Activated CD8-positive, alpha-beta memory T cell treated with anti-CD3 and anti-CD28 coated beads, Interleukin-2, amount 10 ng/mL, durations not matched to agents 7 days and 5 days (primary cell): ENCODE results near the gene RBM6. TPM values are rescaled to one million over a fixed set of nuclear protein-coding genes. Genes with fewer than 3 reads are reported as not detected.

Source experiments
- ATAC-seq: fragments of 150-1000 bp; cut with Tn5 transposase; one replicate; pipeline ENCODE4 v1.10.0; 2021; ENCODE audit warnings: moderate library complexity
- CTCF ChIA-PET: fragments of 350-600 bp; sonication (Branson Sonifier 250); formaldehyde crosslinking; loops from one replicate; lab custom pipeline; 2021; ENCODE audit warnings: antibody characterized with exemption; lab: Charles Lee
- DNase-seq: peaks from one replicate; pipeline ENCODE4 v3.0.0-alpha.2; 2020
- H3K27ac Mint-ChIP-seq: one replicate; pipeline ENCODE4 v1.8.0; 2021; ENCODE audit warnings: mild to moderate bottlenecking, mixed read lengths
- H3K27me3 Mint-ChIP-seq: one replicate; pipeline ENCODE4 v1.8.0; 2021; ENCODE audit warnings: mixed read lengths
- H3K36me3 Mint-ChIP-seq: one replicate; pipeline ENCODE4 v1.8.0; 2021; ENCODE audit warnings: mild to moderate bottlenecking, mixed read lengths
- H3K4me1 Mint-ChIP-seq: one replicate; pipeline ENCODE4 v1.8.0; 2021; ENCODE audit warnings: mixed read lengths
- H3K4me3 Mint-ChIP-seq: one replicate; pipeline ENCODE4 v1.8.0; 2021; ENCODE audit warnings: mild to moderate bottlenecking, moderate library complexity, mixed read lengths
- H3K9me3 Mint-ChIP-seq: one replicate; pipeline ENCODE4 v1.8.0; 2022; ENCODE audit warnings: low read depth, mixed read lengths
- total RNA-seq, 2 experiments: library from RNA; stranded (reverse); gene quantifications; one replicate each; pipeline ENCODE4 v1.2.3, GENCODE V29; 2021

The RBM6 gene
- total RNA-seq, 2 experiments from 2014 or later, result 108 to 142 TPM

DNA sequence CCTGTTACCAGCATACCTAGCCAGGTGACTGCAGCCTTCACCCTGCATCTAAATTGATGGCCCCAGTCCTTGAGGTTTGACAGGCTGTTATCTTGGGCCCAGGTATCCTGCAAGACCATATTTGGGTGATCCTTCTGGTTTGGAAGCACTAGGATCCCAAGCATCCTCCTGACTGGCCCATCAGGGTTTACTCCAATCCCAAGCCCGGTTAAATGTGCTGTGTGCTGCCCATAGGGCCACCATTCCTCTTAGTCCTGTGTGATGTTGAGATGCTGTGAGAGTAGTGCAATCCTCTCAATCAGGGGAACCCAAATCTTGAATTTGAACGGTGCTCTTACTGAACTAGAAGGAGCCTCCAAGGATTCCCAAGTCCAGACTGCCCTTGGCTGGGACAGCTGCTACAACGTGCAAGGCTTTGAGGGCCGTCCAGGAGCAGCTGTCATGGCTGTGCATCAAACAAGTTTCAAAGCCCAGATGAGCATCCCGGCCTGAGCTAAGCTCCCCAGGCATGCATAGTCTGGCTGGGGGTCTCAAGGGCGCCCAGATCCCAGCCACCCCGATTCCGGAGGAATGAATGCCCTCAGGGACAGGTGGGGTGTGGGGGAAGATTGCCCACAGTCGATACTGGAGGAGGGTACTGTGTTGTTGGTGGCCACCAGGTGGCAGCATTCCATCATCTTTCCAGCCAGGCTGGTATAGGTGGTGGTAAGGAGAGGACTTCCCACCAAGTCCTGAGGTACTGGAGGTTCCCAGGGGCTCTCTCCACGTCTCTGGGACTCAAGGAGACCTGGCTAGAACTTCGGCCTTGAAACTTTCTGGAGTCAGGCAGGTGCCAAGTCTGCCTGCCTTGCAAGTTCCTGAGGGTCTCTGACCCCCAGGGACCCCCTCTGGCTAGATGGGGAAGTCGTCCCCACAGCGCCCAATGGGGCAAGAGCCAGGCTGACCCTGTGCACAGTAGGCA is 181.4 kb downstream of the RBM6 start:
- peaks cover 24% of the 10 kb centered on the region for H3K36me3 Mint-ChIP-seq
- H3K9me3 Mint-ChIP-seq, result no peaks in the 10 kb centered on the region
- DNase-seq (peak; percentile 78), ATAC-seq (peak; percentile 85)
- H3K4me3 Mint-ChIP-seq, result no peak overlapping the region
- CTCF ChIA-PET, result interaction anchor here (0.6 to 4.9 kb wide), 19 partner anchors 8 to 165 kb away, joined by 3 to 34 read pairs (median 4); partner anchors contain the start of gene GNAT1
- H3K4me1 Mint-ChIP-seq, result no peaks in the 10 kb centered on the region
- no peaks in the 10 kb centered on the region for H3K27me3 Mint-ChIP-seq
- no peak overlapping the region for H3K27ac Mint-ChIP-seq

DNA sequence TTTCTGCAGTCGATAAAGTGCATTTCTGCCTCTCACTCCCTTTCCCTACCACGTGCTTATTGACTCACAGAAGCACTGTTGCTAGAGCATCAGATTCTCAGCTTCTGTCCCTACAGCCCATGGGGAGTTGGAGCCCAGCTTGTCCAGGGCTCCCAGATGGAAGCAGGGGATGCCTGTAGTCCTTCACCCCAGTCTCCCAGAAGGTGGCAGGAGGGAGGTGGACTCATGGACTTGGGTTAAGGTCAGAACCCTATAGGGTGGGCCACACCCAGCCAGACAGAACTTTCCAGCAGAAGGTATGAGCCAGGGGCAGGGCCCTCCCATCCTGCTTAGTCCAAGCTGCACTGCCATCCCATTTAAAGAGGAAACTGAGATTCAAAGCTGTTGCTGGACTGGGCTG is 182.1 kb downstream of the RBM6 start:
- no peaks in the 10 kb centered on the region for H3K9me3 Mint-ChIP-seq
- DNase-seq (no peak), ATAC-seq (no peak)
- H3K27ac Mint-ChIP-seq, result no peak overlapping the region
- H3K4me3 Mint-ChIP-seq, result no peak overlapping the region
- CTCF ChIA-PET, result interaction anchor here (0.6 to 4.9 kb wide), 11 partner anchors 10 to 166 kb away, joined by 3 to 34 read pairs (median 4); no protein-coding TSS in a partner anchor
- peaks cover 17% of the 10 kb centered on the region for H3K36me3 Mint-ChIP-seq
- H3K27me3 Mint-ChIP-seq, result no peaks in the 10 kb centered on the region
- H3K4me1 Mint-ChIP-seq, result no peaks in the 10 kb centered on the region

DNA sequence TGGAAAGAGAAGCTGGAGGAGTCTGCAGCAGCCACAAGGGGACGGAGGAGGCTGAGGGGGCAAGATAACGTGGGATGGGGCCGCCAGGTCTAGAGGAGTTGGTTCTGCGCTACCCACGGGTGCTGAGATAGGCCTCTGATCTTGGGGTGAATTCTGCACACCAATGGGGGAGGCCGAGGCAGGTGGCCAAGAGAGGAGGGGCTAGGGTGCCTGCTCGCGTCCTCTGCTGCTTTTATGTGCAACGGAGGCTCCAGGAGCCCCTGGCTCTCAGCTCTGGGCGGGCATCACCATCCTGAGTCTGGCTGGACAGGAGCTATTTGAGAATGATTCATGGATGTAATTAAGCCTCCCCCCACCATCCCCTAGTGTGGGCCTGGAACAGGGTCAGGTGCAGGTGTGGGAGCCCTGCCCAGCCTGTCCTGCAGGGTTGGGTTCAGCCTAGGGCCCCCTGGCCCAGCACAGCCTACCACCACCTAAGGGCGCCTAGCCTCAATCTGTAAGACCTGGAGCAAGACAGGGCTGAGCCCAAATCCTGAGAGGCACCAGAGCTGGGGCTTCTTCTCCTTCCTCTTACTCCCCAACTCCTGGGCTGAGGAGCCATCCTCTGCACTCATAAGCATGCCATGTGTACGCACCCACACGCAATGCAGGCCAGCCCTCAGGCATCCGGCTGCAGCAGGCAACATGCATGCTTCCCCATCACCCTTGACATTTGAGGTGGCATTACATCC is 182.9 kb downstream of the RBM6 start:
- H3K4me3 Mint-ChIP-seq, result no peak overlapping the region
- peaks cover 12% of the 10 kb centered on the region for H3K36me3 Mint-ChIP-seq
- DNase-seq, result peak; percentile 37
- CTCF ChIA-PET, result interaction anchor here (1.0 to 4.9 kb wide), 9 partner anchors 11 to 124 kb away, joined by 3 to 34 read pairs (median 5); no protein-coding TSS in a partner anchor
- no peaks in the 10 kb centered on the region for H3K9me3 Mint-ChIP-seq
- H3K27ac Mint-ChIP-seq, result no peak overlapping the region
- no peaks in the 10 kb centered on the region for H3K4me1 Mint-ChIP-seq
- H3K27me3 Mint-ChIP-seq, result no peaks in the 10 kb centered on the region
- ATAC-seq, result no peak

DNA sequence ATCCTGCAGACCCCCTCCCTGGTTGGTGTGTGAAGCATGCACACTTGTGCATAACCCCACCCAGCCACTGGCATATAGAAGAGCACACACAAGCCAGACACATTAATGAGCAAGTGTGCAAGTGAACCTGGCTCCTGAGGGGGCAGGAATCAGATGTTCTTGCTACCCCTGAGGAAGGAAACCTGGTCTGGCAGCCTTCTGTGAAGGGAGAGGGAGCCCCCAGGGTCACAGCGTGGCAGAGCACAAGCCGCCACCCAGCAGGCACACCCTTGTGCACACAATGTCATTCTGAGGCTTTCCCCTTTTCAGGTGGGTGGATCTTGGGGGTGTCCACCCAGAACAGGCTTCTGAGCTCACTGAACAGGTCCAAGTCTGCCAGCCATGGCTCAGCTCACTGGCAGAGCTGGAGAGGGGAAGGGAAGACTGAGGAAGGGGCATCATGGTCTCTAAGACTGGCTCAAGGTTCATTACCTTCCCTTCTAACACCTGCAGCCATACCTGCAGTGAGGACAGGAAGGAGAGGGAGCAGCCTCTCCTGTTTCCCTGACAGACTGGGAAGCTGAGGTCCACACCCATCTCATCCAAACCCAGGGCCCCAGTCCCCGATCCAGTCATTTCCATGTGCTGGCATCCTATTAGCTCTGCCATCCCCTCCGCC is 183.6 kb downstream of the RBM6 start:
- ATAC-seq, result no peak
- peaks cover 5% of the 10 kb centered on the region for H3K36me3 Mint-ChIP-seq
- H3K27ac Mint-ChIP-seq, result no peak overlapping the region
- no peaks in the 10 kb centered on the region for H3K4me1 Mint-ChIP-seq
- no peaks in the 10 kb centered on the region for H3K9me3 Mint-ChIP-seq
- H3K4me3 Mint-ChIP-seq, result no peak overlapping the region
- H3K27me3 Mint-ChIP-seq, result no peaks in the 10 kb centered on the region
- CTCF ChIA-PET, result interaction anchor here (1.1 to 4.9 kb wide), 4 partner anchors 11 to 102 kb away, joined by 3 to 34 read pairs (median 18); no protein-coding TSS in a partner anchor
- no peak for DNase-seq

DNA sequence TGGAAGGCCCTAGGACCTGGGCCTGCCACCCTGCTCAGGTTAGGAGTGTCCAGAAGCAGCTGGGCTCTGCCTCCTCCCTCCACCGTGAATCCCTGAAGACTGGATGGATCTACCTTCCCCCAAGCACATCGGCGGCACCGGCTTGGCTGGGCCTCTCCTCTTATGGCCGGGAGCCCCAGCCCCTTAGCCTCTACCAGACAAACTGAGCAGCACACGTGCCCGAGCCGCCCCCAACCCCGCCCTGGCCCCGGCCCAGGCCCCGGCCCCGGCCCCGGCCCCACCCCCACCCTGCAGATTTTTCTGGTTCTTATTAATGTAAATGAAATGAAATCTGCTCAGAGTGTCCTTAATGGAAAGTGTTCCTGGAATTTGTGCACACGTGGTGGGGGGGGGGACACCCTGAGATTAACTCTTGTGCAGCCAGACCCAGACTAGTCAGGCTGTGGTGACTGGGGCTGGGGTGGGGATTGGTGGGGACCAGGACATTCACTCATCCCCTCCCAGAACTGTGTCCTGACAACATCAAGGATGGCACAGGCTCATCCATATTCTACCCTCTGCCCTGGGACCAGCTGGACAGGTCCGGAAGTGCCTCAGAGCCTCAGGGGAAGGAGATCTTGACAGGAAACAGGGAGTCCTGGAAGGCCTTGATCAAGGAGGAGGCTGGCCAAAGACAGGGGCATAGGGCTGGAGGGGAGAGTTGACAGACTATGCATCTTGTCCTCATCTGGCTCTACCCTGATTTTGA is 184.3 kb downstream of the RBM6 start:
- no peaks in the 10 kb centered on the region for H3K4me1 Mint-ChIP-seq
- no peak overlapping the region for H3K27ac Mint-ChIP-seq
- CTCF ChIA-PET, result interaction anchor here (4.9 kb wide), 1 partner anchor 101 kb away, joined by 34 read pairs; no protein-coding TSS in a partner anchor
- no peak overlapping the region for H3K4me3 Mint-ChIP-seq
- H3K27me3 Mint-ChIP-seq, result no peaks in the 10 kb centered on the region
- no peaks in the 10 kb centered on the region for H3K9me3 Mint-ChIP-seq
- ATAC-seq, result no peak
- DNase-seq, result no peak
- H3K36me3 Mint-ChIP-seq, result peaks cover 2% of the 10 kb centered on the region

DNA sequence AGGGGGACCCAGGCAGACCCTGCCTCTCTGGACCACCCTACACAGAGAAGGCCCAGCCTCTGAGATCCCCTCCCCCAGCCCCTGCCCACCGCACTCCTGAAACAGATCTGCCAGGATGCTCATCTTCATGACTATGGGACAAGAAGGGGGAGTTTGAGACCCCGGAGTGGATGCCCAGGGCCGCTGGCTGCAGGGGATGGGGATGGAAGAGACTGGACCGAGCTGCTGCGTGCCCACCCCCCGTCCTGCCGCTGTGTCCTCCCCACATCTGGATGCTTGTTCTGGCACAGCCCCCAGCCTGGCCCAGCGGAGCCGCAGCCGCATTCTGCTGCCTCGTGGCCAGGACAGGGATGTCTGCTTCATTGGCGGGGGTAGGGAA is 184.8 kb downstream of the RBM6 start:
- ATAC-seq (no peak), DNase-seq (no peak)
- no peaks in the 10 kb centered on the region for H3K27me3 Mint-ChIP-seq
- H3K4me3 Mint-ChIP-seq, result no peak overlapping the region
- no peak overlapping the region for H3K27ac Mint-ChIP-seq
- peaks cover 1% of the 10 kb centered on the region for H3K36me3 Mint-ChIP-seq
- CTCF ChIA-PET, result no interaction called here
- H3K4me1 Mint-ChIP-seq, result no peaks in the 10 kb centered on the region
- no peaks in the 10 kb centered on the region for H3K9me3 Mint-ChIP-seq

DNA sequence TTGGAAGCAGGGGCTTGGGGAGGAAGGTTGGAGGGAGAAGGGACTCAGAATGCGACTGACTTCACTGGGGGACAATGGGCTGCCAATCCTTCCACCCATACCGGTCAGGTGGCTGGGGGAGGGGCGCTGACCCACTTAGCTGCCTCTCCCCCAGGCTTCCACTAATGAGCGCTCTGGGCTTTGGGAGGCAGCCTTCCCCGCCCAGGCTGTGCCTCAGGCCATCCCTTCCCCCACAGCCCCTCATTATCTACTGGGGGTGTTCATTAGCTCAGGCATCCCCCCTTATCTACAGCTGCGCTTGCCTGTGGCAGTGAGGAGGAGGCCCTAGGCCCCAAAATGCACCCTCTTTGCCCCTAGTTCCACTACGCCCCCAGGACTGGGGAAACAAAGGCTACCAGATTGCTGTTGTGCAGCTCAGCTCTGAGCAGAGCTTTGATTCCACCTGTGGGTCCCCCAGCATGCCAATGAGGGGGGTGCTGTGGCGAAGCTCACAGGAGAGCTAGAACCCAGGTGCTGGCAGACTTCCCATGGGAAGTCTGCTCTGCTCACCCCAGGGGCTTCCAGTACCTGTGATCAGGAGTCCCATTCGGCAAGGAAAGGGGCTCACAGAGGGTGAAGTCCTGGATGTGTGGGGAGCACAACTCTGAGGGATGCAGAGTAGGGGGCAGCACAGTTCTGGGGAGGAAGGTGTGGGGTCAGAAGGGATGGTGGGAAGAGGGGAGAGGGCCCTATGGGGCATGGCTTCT is 185.8 kb downstream of the RBM6 start:
- ATAC-seq (no peak), DNase-seq (no peak)
- Mint-ChIP-seq H3K27ac (no peak overlapping the region), H3K36me3 (no peaks in the 10 kb centered on the region), H3K4me3 (no peak overlapping the region), H3K9me3 (no peaks in the 10 kb centered on the region), H3K4me1 (no peaks in the 10 kb centered on the region), H3K27me3 (no peaks in the 10 kb centered on the region)
- CTCF ChIA-PET, result interaction anchor here (1.0 kb wide), 1 partner anchor 69 kb away, joined by 3 read pairs; no protein-coding TSS in a partner anchor

DNA sequence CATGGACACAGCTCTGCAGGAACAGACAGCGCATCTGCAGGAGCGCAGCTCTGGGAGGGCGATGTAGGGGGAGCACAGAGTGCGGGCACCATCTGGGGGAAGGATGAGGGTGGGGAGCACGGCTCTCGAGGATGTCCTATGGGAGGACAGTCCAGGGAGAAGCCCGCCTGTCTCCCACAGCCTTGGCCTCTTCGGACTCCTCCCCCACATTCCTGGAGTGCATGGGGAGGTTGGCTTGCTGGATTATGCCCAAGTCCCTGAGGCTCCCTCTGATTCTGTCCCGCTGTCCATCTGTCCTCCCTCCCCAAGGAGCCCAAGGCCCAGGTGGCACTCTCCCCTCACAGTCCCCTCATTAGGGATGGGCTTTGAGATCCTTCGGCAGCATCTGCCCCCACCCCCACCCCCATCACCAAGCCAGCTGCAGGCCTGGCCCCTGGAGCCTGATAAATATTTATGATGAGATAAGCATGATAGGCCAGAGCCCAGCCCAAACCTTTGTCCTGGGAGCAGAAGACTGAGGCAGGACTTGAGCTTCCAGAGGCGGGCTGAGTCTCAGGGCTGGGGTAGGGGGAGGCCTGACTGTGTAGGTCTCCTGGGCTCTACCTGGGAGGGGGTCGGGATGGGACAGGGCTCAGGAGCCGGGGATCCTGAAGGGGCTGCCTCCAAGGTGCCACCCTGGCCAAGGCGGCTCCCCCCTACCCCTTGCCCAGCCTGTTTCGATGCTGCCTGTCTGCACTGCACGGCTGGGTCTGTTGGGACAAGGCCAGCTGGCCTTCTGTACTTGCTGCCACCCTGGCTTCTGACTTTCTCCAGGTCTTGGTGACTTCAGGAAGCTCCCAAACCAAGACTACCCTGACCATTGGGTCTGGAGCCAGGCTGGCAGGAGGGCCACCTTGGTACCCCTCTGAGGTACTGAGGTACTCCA is 186.6 kb downstream of the RBM6 start:
- no peak for DNase-seq
- Mint-ChIP-seq H3K27ac (no peak overlapping the region), H3K36me3 (no peaks in the 10 kb centered on the region), H3K4me3 (no peak overlapping the region), H3K9me3 (no peaks in the 10 kb centered on the region), H3K27me3 (no peaks in the 10 kb centered on the region), H3K4me1 (no peaks in the 10 kb centered on the region)
- no peak for ATAC-seq
- CTCF ChIA-PET, result interaction anchor here (1.0 kb wide), 1 partner anchor 68 kb away, joined by 3 read pairs; no protein-coding TSS in a partner anchor

Other genes with a start within 250 kb of the RBM6 start
- 1 to 10 TPM in 1 of 2 experiments, under 1 TPM in 1; 0.19 to 1.2 TPM for gene AMIGO3, start 220.5 kb upstream of the RBM6 start, total RNA-seq
- gene GMPPB, start 216.2 kb upstream of the RBM6 start, total RNA-seq, result 10 to 100 TPM; 46.6 to 47.9 TPM
- 10 to 100 TPM; 38.3 to 41.0 TPM for gene IP6K1, start 153.6 kb upstream of the RBM6 start, total RNA-seq
- under 1 TPM in 1 of 2 experiments, not detected in 1; 0.16 TPM for gene CDHR4, start 140.3 kb upstream of the RBM6 start, total RNA-seq
- gene INKA1, start 136.9 kb upstream of the RBM6 start, total RNA-seq, result under 1 TPM; 0.73 to 0.85 TPM
- gene UBA7, start 126.2 kb upstream of the RBM6 start, total RNA-seq, result 100 to 1,000 TPM; 149 to 212 TPM
- 10 to 100 TPM; 27.3 to 32.0 TPM for gene TRAIP, start 83.6 kb upstream of the RBM6 start, total RNA-seq
- gene CAMKV, start 70.2 kb upstream of the RBM6 start, total RNA-seq, result not detected
- 1 to 10 TPM; 1.2 to 2.5 TPM for gene MST1R, start 36.3 kb upstream of the RBM6 start, total RNA-seq
- 10 to 100 TPM; 13.0 to 15.8 TPM for gene MON1A, start 10.3 kb upstream of the RBM6 start, total RNA-seq
- gene RBM5, start 148.8 kb downstream of the RBM6 start, total RNA-seq, result 100 to 1,000 TPM; 176 to 202 TPM
- under 1 TPM; 0.07 to 0.09 TPM for gene SEMA3F, start 215.2 kb downstream of the RBM6 start, total RNA-seq